Fibroblast of skin of left quadriceps (primary cell): Measurements from ENCODE around the gene TP53BP2.
"Not testable (repeated sequence)": the region's sequence is repeated elsewhere in the genome, so short reads cannot be mapped to it uniquely, and the experiment has no call there.

ENCODE experiments used
- DNase-seq, 2 experiments: peaks; one replicate each; pipeline ENCODE4 v3.0.0-alpha.2; 2013; ENCODE audit warnings: low read depth in 2 of 2

Gene TP53BP2

GRCh38 chr1:223742856-223743517 is 102.8 kb downstream of the TP53BP2 start:
- no peak for DNase-seq

GRCh38 chr1:223741861-223742260 is 103.9 kb downstream of the TP53BP2 start:
- DNase-seq, result no peak

GRCh38 chr1:223740038-223740736 is 105.6 kb downstream of the TP53BP2 start:
- DNase-seq, result not testable (repeated sequence)

GRCh38 chr1:223739366-223740037 is 106.2 kb downstream of the TP53BP2 start:
- DNase-seq, result no peak

GRCh38 chr1:223738465-223739365 is 107.0 kb downstream of the TP53BP2 start:
- DNase-seq, result no peak

- no peak for DNase-seq
Measured at GRCh38 chr1:223737342-223737741, 108.4 kb downstream of the TP53BP2 start.

GRCh38 chr1:223736638-223737037 is 109.1 kb downstream of the TP53BP2 start:
- not testable (repeated sequence) for DNase-seq

GRCh38 chr1:223733898-223734852 is 111.6 kb downstream of the TP53BP2 start:
- no peak for DNase-seq

- no peak for DNase-seq
Measured at GRCh38 chr1:223732993-223733798, 112.6 kb downstream of the TP53BP2 start.

GRCh38 chr1:223731133-223731770 is 114.5 kb downstream of the TP53BP2 start:
- DNase-seq, result no peak

GRCh38 chr1:223730479-223731132 is 115.1 kb downstream of the TP53BP2 start:
- no peak for DNase-seq

- no peak for DNase-seq
Measured at GRCh38 chr1:223729906-223730305, 115.8 kb downstream of the TP53BP2 start.
